22Rv1 (cell line): Measurements from ENCODE around the gene SETD9.

ENCODE experiments used
- ZFX ChIP-seq: fragments of 450-650 bp; IDR thresholded peaks from 2 replicates; pipeline ENCODE4 v1.6.1; 2017; ENCODE audit warnings: antibody characterized with exemption, borderline replicate concordance
- TF ChIP-seq, protein P1 (sequence below): fragments of 450-650 bp; IDR thresholded peaks from 2 replicates; pipeline ENCODE4 v1.5.1; 2017; ENCODE audit warnings: mild to moderate bottlenecking

DNA sequence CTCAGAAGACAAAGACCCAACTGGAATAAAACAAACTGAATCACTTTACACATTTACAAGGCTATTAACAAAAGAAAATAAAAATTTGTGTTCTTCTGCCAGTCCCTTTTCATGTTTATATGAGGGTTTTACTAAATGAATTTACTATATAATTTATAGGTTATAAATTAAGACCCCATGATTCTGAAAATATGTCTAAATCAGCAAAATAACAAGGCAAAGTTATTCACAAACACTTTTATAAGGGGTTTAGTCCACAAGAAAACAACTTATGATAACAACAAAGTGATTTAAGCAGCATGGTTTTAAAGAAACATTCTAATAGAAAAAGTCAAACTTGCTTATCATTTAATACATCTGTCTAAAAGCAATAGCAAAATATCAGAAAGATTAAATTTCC, 37.7 kb downstream of the SETD9 start:
- TF ChIP-seq, protein P1, sequence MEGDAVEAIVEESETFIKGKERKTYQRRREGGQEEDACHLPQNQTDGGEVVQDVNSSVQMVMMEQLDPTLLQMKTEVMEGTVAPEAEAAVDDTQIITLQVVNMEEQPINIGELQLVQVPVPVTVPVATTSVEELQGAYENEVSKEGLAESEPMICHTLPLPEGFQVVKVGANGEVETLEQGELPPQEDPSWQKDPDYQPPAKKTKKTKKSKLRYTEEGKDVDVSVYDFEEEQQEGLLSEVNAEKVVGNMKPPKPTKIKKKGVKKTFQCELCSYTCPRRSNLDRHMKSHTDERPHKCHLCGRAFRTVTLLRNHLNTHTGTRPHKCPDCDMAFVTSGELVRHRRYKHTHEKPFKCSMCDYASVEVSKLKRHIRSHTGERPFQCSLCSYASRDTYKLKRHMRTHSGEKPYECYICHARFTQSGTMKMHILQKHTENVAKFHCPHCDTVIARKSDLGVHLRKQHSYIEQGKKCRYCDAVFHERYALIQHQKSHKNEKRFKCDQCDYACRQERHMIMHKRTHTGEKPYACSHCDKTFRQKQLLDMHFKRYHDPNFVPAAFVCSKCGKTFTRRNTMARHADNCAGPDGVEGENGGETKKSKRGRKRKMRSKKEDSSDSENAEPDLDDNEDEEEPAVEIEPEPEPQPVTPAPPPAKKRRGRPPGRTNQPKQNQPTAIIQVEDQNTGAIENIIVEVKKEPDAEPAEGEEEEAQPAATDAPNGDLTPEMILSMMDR, result no peak
- no peak for TF ChIP-seq ZFX
